Fibroblast of skin of right quadriceps (primary cell): Measurements from ENCODE around the gene SOX6.
A peak's percentile ranks its signal among the peaks of the same experiment; 100 is the strongest.
"Not testable (repeated sequence)": the region's sequence is repeated elsewhere in the genome, so short reads cannot be mapped to it uniquely, and the experiment has no call there.

Experiments used
- DNase-seq: peaks from one replicate; pipeline ENCODE4 v3.0.0-alpha.2; 2013

Gene SOX6

DNA sequence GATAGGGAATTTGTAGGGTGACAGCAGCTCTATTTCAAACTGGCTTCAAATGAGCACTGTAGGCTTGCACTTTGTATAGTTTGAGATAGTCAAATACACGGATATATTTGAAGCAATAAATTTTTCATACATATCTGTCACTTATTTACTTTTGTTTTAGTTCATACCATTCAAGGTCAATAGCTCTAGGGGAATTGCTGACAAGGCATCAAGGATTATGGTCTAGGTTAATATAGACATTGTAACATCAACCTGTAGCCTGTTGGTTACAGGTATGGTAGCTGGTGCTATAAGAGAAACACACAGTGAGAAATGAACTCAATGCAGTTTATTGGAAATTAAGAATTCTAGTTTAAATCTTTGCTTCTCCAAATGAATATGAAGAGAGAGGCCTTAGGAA, 267.6 kb downstream of the SOX6 start:
- no peak for DNase-seq

DNA sequence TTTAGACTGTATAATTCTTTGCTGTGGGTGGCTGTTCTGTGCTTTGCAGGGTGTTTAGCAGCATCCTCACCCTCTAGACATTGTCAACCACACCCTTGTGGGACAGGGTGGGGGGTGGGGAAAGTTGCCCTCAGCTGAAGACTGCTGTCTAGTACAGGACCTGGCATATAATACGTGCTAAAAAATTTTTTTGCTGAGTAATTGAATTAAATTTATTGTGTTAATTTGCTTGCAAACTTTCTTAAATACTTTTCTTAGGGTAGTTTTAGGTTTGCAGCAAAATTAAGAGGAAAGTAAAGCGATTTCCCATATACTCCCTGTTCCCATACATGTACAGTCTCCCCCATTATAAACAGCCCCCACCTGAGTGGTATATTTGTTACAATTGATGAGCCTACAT, 268.5 kb downstream of the SOX6 start:
- no peak for DNase-seq

DNA sequence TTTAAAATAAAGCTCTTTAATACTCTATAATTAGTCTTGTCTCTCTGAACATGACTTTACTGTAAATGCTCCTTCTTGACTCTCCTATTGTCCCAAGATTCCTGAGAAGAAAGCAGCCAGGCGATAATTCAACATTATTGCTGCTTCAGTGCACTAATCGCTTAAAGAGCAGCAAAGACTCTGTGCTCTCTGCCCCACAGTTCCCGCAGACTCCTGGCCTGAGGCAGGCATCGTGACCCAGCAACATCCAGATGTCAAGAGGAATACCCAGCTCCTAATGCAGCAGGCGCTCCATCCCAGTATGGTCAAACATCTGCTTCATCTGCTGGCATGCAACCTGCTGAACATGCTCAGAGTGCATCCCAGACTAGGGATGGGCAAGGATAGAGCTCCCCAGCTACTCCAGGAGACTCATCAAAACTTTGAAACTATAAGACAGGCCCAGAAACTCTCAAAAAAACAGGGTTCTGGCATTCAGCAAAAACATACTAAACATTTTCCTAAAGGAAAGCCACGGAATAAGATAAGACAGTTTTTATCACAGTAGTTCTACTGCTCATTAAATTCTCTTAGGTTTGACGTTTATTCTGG, 270.0 kb downstream of the SOX6 start:
- DNase-seq = no peak

DNA sequence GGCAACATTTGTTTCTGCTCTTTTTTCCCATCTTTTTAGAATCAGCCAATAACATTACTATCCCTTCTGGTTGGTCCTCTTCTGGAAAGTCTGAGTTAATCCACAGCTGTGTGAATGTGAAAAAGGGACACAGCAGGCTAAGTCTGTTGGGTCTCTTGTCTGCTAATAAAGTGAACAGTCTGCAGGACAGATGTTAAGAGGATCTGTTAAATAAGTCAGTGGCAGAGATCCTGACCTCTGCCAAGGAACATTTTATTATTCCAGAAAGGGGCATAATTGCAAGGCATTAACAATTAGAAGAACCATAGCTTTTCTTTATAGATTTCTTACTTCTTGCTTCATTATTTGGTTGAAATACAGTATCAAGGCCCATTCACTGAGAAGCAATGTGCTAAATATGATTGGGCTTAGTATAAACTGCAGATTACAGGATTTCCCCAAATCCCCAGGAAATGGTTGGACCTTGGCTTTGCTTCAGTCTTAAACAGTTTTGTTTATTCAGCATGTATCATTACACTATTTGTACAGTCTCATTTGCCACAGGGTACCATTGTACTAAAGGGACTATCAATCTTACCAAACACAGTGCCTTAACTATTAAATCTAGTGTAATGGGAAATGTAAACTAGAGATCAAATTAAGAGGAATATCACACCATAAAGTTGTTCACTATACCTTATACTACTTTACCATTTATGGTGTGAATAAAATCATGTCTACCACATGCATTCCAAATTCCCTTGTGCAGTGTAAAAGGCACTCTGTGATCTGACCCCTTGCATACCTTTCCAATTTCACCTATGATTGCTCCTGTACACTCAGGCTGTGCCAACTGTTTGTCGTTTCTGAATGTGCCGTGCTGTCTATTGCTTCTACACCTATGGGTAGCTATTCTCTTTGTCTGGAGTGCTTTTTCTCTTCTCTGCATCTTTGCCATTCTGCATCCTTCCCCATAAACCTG, 274.0 kb downstream of the SOX6 start:
- no peak for DNase-seq

DNA sequence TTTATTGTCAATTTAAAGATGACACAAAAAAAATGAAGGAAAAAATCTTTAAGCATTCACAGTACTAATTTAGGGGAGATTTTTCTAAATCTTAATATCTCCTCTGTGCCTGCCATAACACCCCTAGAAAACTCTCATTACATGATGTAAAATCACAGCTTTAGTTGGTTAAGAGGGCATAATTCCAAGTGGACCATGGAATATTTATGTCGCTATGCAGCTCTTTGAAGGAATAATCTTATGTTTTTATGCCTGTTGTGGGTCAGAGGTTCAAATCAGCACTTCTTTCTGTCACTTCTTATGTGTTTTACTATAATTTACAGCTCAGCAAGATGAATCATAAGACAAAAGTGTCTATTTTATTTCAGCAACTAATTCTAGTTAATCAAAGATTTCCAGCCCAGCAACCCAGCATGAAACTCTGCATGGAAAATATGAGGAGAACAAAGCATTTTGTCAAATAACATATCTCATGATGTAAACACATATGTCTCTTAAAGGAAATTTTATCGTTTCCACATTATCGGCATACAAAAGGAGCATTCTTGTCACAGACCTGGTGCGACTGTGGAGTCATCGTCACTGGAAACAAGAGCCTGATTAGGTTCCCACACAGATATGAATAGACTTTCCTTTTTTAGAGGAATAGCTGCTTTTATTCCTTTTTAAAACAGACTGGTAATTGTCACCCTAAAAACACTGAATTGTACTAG, 274.8 kb downstream of the SOX6 start:
- DNase-seq = peak; percentile 31

DNA sequence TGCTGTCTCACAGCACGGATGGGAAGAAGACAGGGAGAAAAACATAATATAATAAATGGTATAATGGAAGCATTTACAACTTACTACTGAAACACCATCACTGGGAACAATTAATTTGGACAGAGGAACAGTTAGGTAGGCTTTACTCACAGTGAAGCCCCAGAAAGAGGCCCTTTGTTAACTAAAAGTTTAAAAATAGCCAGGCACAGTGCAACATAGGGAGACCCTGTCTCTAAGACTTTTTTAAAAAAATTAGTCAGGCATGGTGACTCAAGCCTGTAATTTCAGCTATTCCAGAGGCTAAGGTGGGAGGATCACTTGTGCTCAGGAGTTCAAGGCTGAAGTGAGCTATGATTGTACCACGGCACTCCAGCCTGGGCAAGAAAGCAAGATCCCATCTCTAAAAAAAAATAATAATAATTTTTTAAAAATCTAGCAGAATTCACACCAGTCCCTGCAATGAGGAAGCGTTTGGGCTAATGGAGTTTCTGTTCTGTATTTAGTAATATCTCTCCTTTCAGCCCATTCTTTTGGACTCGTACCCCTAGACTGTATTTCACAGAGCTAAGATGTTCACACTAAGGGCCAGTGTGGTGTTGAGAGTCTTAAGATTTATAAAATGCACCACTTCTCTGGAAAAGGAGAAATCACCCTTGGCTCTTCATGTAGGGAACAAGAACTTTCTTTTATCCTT, 275.5 kb downstream of the SOX6 start:
- peak; percentile 21 for DNase-seq

DNA sequence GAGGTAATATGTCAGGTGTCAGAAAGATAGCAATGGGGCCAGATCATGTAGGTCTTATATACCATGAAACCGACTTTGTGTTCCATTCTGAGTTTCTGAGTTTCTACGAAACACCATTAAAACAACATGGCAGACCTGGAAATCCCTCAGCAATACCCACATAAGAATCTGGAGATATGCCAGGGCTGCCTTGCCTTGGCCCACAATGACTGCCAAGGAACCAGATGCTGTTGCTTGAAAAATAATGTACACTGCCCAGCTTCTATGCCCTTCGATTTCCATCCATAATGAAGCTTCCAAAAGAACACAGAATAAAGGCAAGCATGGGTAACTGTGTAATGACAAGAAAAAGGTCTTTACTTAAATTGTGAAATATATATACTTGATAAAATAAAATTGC, 277.4 kb downstream of the SOX6 start:
- no peak for DNase-seq

DNA sequence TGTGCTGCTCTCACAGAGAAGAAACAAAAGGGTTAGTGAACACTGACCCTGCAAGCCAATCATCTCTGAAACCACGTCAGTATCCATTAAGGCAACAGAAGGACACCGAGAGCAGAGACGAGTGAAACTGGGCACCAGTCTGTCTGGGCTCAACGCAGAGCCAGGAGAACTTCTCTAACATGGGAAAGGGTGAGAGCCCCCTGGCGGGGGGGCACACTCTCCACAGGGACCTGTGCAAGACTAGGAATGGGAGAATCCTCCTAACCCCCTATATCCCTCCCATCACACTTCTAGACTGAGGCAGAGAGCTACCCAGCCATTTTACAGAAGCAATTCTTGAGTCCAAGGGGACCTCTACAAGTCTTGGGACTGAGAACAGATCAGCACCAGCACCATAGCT, 285.8 kb downstream of the SOX6 start:
- no peak for DNase-seq

DNA sequence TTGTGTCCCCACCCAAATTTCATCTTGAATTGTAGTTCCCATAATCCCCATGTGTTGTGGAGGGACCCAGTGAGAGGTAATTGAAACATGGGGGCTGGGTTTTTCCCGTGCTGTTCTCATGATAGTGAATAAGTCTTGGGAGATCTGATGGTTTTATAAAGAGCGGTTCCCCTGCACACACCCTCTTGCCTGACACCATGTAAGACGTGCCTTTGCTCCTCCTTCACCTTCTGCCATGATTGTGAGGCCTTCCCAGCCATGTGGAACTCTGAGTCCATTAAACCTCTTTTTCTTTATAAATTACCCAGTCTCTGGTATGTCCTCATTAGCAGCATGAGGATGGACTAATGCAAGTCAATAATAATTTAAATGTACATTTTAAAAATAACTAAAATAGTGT, 289.1 kb downstream of the SOX6 start:
- not testable (repeated sequence) for DNase-seq

DNA sequence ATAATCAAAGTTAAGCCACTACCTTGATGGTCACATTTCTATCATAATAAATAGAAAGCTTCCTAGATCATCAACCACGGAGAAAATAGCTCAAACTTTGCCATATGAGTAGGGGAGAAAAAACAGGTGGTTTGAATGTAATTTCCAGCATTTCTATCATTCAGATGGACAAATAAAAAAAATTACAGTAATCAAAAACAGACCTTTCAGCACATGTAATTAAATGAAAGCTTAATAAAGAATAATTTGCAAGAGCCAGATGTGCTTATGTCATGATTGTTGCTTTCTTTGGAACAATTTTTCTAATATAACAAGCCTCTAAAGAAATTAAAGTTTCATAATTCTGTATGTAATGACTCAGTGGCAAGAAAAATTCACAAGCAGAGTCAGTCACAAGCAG, 297.0 kb downstream of the SOX6 start:
- DNase-seq = no peak

DNA sequence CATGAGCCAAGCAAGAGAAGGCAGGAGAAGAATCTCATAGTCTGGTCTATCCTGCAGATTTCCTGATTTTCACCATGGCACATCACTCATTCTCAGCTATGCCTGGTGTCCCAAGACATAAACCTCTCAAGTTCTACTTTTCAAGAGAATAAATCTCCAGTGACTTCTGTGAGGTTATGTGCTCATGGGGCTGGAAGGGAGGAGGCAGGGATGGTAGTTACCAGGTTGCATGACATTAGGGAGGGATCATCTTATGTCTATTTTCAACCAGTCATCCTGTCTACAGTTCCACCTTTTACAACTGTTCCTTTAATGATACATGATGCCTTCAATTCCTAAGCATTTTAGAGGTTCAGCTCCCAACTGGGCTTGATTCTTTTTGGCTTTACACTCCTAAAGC, 297.7 kb downstream of the SOX6 start:
- no peak for DNase-seq

DNA sequence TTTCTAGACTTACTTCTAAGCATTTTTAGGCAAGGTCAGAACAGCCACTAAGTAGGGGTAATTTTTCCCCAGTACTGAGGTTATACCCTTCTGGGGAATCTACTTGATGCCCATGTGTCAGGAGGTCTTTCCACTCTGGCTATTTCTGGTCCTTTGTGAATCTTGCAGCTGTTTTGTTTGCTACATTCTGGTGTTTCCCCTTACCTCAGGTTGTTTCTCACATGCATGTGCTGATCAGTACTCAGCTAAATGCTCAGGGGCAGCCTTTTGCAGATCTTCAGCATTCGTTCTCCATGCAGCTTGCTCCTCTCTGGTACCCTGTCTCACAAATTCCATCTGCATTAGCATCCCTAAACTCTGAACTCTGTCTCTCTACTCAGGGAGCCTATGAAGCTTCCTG, 303.6 kb downstream of the SOX6 start:
- no peak for DNase-seq

DNA sequence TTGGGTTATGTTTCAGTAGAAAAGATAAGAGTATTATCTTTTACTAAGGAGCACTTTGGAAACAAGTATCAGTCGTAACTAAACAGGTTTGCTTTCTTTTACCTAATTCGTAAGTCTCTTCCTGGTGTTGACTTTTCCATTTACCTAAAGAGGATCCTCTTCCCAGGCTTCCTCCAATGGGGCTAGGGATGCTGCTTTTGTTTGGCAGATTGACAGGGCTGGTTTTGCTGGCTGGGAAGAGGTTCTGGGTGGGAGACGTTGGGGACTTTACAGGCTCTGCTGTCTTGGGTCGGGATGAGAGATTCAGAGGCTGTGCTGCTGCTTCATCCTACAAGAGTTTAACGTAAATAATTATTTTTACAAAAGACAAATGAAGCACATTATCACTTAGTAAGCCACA, 306.7 kb downstream of the SOX6 start:
- DNase-seq = no peak

DNA sequence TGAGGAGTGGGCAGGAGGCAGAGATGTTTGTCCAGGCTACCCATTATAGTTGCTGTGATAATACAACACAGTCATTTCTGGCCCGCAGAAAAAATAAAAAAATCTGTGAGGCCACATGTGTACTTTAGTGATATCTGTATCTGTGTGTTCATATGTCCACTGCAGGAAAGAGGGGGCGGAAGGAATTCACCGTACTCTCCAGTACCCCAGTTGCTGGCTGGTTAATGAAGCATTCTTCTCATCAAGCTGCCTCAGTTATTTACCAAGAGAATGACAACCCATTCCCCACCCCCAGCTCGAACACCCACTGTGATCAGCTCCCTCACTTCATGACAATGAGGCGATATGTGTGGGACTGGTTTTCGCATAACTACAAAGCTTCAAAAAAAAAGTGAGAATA, 309.3 kb downstream of the SOX6 start:
- DNase-seq = no peak

DNA sequence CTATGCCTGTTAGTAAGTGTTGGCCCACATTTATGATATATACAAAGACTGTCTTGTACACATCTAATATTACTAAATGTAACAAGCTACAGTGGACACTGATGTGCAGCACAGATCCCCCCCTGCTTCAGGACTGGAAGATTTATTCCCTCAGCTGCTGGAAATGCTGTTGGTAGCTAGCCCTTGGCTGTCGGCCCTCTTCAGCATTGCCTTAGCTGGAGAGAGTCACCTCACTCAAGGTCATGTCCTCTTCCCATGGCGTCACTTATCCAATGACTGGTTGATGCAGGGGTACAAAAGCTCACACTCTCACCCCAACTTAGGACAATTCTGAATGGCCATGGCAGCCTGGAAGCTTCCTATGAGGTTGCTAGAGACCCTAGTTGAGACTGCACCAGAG, 312.7 kb downstream of the SOX6 start:
- DNase-seq = no peak

DNA sequence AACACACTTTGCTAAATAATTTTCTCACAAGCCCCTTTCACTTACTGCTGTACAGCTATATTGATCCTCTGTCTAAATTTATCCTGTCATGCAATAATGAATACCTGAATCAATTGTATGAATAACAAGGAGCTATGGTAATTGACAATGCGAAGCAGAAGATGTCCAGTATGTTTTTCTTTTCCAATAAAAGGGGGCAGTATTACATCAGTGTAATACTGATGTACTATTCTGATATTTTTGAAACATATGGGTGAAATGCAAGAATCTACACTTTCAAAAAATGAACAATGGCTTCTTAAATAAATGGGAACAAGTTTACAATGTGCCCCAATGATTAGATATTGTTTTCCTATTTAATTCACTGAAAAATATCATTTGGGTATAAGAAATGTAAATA, 315.1 kb downstream of the SOX6 start:
- DNase-seq = no peak

DNA sequence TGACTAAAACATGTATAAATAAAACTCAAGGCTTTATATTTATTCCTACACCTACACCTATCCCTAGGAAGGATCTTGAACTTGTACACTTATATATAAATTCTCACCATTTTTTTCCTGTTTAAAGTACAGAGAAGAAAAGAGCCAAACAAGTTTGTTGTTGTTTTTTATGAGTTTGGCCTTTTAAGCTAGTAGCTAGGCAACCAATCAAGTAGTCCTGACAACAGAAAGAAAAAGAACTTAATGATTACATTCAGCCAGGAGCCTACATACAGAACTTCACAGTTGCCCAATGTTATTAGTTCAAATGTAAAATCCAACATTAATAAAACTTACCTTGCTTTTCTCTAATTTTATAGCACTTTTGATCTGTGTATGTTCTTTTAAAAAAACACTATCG, 316.2 kb downstream of the SOX6 start:
- no peak for DNase-seq

DNA sequence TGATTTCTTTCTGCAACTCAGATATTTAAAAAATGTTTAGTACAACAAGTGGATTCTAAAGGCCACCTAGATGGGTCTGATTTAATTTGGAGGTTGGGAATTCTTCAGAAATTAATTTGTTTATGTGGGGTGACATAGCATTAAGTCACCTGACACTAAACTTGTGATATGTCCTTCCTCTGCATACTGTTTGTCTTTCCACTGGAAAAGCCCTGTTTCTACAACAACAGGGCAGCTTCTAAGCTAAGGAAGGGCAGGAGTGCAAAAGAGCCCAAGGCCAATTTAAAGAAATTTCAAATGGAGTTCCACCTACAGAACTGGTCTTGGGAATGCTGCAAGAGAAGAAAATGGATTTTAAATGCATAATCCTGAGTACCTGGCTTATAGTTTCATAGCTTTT, 319.2 kb downstream of the SOX6 start:
- no peak for DNase-seq

DNA sequence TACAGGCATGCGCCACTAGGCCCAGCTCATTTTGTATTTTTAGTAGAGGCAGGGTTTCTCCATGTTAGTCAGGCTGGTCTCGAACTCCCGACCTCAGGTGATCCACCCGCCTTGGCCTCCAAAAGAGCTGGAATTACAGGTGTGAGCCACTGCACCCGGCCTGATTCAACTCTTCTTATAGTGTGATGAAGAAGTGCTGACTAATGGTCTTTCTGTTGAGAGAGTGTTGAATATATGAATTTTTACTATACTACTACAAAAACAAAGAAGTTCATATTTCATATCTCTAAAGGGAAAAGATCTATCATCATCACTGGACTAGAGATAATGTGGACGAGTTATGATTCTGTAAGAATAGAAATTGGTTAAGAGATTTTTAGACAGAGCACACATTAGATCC, 320.1 kb downstream of the SOX6 start:
- no peak for DNase-seq

DNA sequence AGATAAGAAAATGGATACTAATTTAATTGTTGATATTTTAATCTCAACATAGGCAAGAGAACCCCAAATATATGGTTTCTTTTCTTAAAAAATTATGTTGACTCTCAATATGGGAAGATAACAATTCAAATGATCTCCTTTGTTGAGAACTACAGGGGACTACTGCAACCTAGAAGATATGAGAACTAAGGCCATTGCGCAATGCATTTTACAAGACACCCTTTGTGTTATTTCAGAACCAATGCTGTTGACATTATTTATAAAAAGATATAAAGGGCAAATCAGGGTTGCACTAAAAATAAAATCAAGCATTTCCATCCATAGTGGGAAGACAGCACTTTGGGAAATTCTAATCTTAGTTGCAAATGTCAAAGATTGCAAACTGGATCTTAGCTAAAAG, 322.3 kb downstream of the SOX6 start:
- DNase-seq = no peak

DNA sequence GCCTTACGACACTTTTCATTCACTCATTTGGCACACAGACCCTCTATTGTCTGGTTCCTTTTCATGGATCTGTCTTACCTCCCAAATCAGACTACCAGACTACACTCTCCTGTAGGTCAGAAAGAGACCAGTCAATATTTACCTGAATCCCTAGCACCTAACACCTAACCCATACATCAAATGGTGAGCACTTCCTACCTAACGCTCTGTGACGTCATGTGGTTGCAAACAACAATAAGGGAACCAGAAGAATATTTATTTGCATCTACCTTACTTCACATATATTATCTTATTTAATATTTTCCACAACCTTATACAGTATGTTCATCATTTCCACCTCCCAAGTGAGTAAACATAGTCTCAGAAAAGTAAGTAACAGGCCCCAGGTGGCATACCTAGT, 323.4 kb downstream of the SOX6 start:
- DNase-seq = no peak

DNA sequence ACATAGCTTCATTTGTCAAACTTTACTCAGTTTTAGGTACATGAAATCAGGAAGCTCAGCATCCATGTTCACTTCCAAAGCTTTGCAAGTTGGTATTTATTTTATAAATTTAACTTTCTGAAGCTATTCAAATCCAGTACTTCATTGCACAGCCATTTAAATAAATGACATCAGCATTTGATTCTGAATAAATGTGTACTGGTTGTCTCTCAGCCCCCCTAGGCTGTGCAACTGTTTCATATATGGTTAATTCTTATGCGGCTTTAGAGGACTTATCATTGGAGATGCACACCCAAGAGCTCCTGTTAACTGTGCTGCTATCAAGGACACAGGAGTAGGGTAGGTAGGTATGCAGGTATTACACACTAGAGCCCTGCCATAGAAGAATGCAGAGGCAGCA, 325.1 kb downstream of the SOX6 start:
- DNase-seq = no peak

DNA sequence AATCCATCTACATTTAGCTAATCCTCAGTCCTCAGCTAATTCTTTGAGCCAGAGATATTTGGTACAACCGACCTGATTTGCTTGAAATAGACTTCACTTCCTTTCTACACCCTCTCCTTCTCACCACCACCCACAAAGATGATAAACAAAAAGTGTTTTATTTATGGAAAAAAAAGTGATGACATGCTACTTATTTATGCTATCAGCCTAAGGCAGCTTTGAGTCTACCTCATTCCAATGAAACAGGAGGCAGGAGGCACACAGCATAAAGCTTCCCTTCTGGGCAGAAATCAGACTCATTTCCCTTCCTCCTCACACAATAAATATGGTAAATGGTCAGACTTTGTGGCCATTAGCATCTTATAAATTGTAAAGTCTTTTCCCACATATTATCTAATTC, 325.7 kb downstream of the SOX6 start:
- no peak for DNase-seq
